Uterus (tissue), 4 donors: ENCODE measurements around the gene DUSP14. TPM values are rescaled to one million over a fixed set of nuclear protein-coding genes. Genes with fewer than 3 reads are reported as not detected.

Experiments
- DNase-seq, 2 donors: peaks; one replicate each; pipeline ENCODE4 v3.0.0-alpha.2; 2019 to 2020
- H3K27ac ChIP-seq, 2 donors: fragments of 200-600 bp; sonication (generic); 1 replicate in 1 of 2; 2 replicates in 1 of 2; pipeline ENCODE4 v1.5.1; 2016 to 2018
- H3K27me3 ChIP-seq, 2 donors: fragments of 200-600 bp; sonication (generic); one replicate each; pipeline ENCODE4 v1.5.1; 2018 to 2019; ENCODE audit warnings: control low read depth in 1 of 2
- H3K36me3 ChIP-seq, 2 donors: fragments of 200-600 bp; sonication (generic); one replicate each; pipeline ENCODE4 v1.5.1; 2019; ENCODE audit warnings: control low read depth in 1 of 2
- H3K4me1 ChIP-seq, 2 donors: fragments of 200-600 bp; sonication (generic); one replicate each; pipeline ENCODE4 v1.5.1; 2018 to 2019; ENCODE audit warnings: control low read depth in 1 of 2
- H3K4me3 ChIP-seq, 2 donors: fragments of 200-600 bp; sonication (generic); 1 replicate in 1 of 2; 2 replicates in 1 of 2; pipeline ENCODE4 v1.5.1; 2018 to 2019; ENCODE audit warnings: mild to moderate bottlenecking in 1 of 2
- H3K9me3 ChIP-seq, 2 donors: fragments of 200-600 bp; sonication (generic); one replicate each; pipeline ENCODE4 v1.5.1; 2019; ENCODE audit warnings: control low read depth in 1 of 2
- POLR2A ChIP-seq, 2 donors: fragments of 450-650 bp; IDR thresholded peaks; one replicate each; pipeline ENCODE4 v1.6.1; 2016; ENCODE audit warnings: antibody characterized with exemption in 2 of 2, mild to moderate bottlenecking in 1 of 2, moderate library complexity in 1 of 2
- intact Hi-C: fragments of 100-400 bp; cut with DNase I; formaldehyde crosslinking; loops from one replicate; pipeline ENCODE4 v1.15.1; 2023; ENCODE audit warnings: low total_unique reads
- total RNA-seq, 4 donors: library from RNA; depleted of rRNA in 3 of 4; stranded (reverse); fragments of >200 nt in 3 of 4; gene quantifications; one replicate each; pipeline versions ENCODE4 v1.1.0 to v1.2.4, GENCODE V29; 2014 to 2023
- TF ChIP-seq, protein P1 (sequence below), 4 experiments: fragments of 200-600 bp in 2 of 4; fragments of 450-650 bp in 2 of 4; sonication (generic) in 2 of 4; IDR thresholded peaks; one replicate each; pipeline ENCODE4 v1.5.1; 2016 to 2019; ENCODE audit warnings: antibody characterized with exemption in 4 of 4, mild to moderate bottlenecking in 2 of 4, moderate library complexity in 1 of 4
- donor health status: DM: yes; HTN: yes; CAD: no.

DUSP14 gene
- total RNA-seq, 4 donors from 2014 or later = 10.4 to 70.0 (median 32.6) TPM

DNA sequence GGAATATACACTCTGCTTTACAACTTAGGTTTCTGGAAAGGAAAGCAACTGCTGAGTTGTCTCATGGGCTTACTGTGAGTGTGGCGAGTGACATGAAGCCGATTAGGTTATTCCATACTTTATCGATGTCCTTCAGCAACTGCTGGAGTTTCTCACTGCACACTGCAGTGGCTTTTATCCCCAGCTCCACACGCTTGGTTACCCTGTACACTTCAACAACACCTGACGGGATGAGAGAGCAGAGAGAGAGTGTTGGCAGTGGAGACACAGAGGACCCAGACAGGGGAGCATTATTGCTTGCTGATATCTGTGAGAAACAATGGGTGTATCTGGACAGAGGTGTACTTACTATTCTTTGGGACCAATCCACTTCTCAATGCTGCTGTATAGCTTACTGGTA lies 46.2 kb downstream of the DUSP14 start:
- no peaks in the 10 kb centered on the region for H3K27me3 ChIP-seq
- H3K27ac ChIP-seq = no peak overlapping the region
- H3K4me3 ChIP-seq = no peak overlapping the region
- DNase-seq = no peak
- no peaks in the 10 kb centered on the region for H3K4me1 ChIP-seq
- intact Hi-C loops = no loop called here
- TF ChIP-seq, protein P1, sequence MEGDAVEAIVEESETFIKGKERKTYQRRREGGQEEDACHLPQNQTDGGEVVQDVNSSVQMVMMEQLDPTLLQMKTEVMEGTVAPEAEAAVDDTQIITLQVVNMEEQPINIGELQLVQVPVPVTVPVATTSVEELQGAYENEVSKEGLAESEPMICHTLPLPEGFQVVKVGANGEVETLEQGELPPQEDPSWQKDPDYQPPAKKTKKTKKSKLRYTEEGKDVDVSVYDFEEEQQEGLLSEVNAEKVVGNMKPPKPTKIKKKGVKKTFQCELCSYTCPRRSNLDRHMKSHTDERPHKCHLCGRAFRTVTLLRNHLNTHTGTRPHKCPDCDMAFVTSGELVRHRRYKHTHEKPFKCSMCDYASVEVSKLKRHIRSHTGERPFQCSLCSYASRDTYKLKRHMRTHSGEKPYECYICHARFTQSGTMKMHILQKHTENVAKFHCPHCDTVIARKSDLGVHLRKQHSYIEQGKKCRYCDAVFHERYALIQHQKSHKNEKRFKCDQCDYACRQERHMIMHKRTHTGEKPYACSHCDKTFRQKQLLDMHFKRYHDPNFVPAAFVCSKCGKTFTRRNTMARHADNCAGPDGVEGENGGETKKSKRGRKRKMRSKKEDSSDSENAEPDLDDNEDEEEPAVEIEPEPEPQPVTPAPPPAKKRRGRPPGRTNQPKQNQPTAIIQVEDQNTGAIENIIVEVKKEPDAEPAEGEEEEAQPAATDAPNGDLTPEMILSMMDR (IDR thresholded peaks at IDR 0.05) = no peak
- TF ChIP-seq POLR2A (IDR thresholded peaks at IDR 0.05) = no peak
- no peaks in the 10 kb centered on the region for H3K36me3 ChIP-seq
- no peaks in the 10 kb centered on the region for H3K9me3 ChIP-seq

DNA sequence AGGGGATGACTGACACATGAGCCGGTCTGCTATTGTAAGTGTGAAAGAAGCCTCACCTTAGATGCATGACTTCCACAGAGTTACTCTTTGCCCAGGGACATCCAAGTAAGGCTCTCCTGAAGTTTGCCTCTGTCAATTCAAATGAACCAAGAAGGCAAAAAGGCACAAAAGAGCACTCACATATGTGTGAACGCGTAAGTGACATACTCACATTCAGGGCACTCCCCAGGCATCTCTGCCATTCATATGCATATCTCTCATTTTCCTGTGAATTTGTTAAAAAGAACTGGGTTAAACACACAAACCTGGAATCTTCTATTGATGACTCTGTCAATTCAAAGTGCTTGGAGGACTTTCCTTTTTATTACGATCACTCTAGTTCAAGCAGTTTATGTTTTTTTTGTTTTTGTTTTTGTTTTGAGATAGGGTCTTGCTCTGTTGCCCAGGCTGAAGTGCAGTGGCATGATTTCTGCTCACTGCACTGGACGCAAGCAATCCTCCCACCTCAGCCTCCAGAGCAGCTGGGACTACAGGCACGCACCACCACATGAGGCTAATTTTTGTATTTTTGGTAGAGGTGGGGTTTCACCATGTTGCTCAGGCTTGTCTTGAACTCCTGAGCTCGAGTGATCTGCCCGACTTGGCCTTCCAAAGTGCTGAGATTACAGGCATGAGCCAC lies 49.4 kb downstream of the DUSP14 start:
- Histone ChIP-seq H3K27ac (no peak overlapping the region), H3K36me3 (no peaks in the 10 kb centered on the region), H3K4me3 (no peak overlapping the region), H3K27me3 (no peaks in the 10 kb centered on the region), H3K4me1 (no peaks in the 10 kb centered on the region), H3K9me3 (no peaks in the 10 kb centered on the region)
- DNase-seq = no peak
- intact Hi-C loops = no loop called here
- no peak for TF ChIP-seq POLR2A (IDR thresholded peaks at IDR 0.05)
- TF ChIP-seq, protein P1 (IDR thresholded peaks at IDR 0.05) = no peak

DNA sequence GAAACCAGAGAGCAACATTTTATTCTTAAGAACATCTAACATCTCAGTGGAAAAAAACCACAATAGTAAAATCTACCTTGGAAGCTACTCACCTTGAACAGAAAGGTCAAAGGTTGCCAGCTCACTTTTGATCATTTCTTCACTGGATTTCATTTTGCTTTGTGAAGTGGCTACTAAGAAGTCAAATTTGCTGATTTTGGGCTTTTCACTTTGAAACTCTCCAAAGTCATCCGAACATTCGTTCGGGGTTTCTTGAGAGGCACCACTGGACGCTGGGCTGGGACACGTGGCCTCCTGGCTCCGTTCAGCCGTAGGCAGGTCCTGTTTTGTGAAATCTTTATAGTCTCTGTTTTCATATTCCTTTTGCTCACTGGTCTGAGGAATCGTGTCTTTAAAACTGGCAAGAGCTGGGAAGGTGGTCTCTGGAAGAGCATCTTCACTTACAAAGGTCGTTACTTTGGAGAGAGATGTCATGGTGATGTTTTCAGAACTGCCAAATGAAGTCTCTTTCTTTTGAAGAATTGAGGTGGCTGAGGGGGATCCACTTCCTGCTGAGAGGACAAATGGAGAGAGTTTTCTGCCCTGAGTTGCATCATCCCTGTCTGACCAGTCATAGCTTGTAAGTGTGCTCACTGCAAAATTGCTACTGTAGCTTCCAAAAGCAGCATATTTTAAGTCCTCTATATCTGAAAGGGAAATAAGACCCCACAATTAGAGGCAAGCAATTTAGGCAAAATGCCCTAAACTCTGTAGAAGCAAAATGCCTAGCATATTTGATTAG lies 52.4 kb downstream of the DUSP14 start:
- intact Hi-C loops = no loop called here
- no peaks in the 10 kb centered on the region for H3K36me3 ChIP-seq
- no peaks in the 10 kb centered on the region for H3K27me3 ChIP-seq
- TF ChIP-seq, protein P1 (IDR thresholded peaks at IDR 0.05) = no peak
- no peak for TF ChIP-seq POLR2A (IDR thresholded peaks at IDR 0.05)
- H3K4me3 ChIP-seq = no peak overlapping the region
- no peaks in the 10 kb centered on the region for H3K9me3 ChIP-seq
- H3K4me1 ChIP-seq = no peaks in the 10 kb centered on the region
- no peak overlapping the region for H3K27ac ChIP-seq
- no peak for DNase-seq

DNA sequence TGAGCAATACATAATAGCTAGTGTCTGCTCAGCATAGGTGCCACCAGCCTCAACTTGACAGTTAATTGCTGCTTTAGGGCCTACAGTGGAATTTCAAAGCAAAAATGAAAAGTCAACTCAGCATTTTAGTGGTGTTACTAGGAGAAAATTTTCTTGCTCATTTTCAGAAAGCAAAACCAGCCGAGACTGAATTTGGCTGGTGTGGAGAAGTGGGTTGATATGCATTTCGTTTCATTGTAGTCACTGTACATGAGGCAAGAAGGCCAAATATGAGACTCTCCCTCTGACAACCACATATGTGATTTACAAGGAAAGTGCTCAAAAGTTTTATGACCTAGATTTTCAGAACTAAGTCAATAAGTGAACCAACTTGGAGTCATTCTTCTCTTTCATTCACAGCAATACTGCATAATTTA lies 54.0 kb downstream of the DUSP14 start:
- TF ChIP-seq, protein P1 (IDR thresholded peaks at IDR 0.05) = no peak
- no peak for TF ChIP-seq POLR2A (IDR thresholded peaks at IDR 0.05)
- no peaks in the 10 kb centered on the region for H3K4me1 ChIP-seq
- H3K36me3 ChIP-seq = no peaks in the 10 kb centered on the region
- H3K4me3 ChIP-seq = no peak overlapping the region
- intact Hi-C loops = no loop called here
- no peak for DNase-seq
- no peaks in the 10 kb centered on the region for H3K9me3 ChIP-seq
- H3K27me3 ChIP-seq = no peaks in the 10 kb centered on the region
- no peak overlapping the region for H3K27ac ChIP-seq

DNA sequence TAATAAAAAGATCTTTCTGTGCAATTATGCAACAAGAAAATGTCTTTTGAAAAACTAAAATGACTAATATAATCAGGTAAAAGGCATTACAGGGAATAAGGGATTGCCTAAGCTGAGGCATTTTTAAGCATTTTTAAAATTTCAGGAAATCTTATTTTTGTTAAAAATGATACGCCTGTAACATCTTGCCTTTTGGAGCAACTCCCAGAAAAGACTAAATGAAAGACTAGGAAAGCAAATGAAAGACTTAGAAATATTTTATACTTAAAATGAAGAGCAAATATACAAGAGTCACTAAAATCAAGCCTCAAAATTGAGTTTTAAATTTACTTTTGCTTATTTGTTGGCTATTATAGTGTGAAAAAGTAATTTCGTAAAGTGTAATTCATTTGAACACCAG lies 55.8 kb downstream of the DUSP14 start:
- H3K4me1 ChIP-seq = no peaks in the 10 kb centered on the region
- H3K4me3 ChIP-seq = no peak overlapping the region
- no peak overlapping the region for H3K27ac ChIP-seq
- H3K36me3 ChIP-seq = no peaks in the 10 kb centered on the region
- intact Hi-C loops = no loop called here
- H3K9me3 ChIP-seq = no peaks in the 10 kb centered on the region
- no peaks in the 10 kb centered on the region for H3K27me3 ChIP-seq
- DNase-seq = no peak
- TF ChIP-seq, protein P1 (IDR thresholded peaks at IDR 0.05) = no peak
- TF ChIP-seq POLR2A (IDR thresholded peaks at IDR 0.05) = no peak
